ENCODE results near the gene ZNF662. TPM values are rescaled to one million over a fixed set of nuclear protein-coding genes. Genes with fewer than 3 reads are reported as not detected.

Gene ZNF662
- total RNA-seq, 2 experiments from 2014 or later = 2.5 to 2.7 TPM

- CTCF ChIA-PET = no interaction called here
- POLR2A ChIA-PET = no interaction called here
Measured at GRCh38 chr3:42895580-42895868, 10.4 kb upstream of the ZNF662 start.

DNA sequence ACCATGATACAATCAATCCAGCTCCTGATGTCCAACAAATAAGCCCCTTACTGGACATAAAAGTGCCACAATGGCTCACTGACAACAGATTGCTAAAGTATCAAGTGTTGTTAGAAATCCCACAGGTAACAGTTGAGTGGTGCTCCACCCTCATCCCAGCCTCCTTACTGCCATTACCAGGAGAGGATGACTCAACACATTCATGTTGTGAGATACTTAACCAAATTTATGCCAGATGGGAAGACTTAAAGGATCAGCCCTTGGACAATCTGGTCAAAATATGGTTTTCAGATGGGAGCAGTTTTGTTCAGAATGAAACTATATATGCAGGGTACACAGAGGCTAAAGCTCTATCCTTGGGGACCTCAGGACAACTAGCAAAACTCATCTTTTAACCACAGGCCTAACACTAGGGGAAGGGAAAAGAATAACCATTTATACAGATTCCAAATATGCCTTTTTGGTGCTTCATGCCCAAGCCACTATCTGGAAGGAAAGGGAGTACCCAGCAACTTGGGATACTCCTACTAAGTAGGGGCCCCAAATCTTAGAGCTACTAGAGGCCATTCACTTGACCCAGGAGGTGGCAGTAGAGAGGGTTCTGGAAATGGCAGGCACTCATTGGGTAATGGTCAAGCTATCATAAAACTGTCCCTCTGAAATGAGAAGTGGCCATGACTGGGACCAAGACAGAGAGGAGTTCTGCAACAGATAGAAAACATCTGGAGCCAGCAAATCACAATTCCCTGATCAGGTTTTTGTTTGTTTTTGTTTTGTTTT is 6.9 kb upstream of the ZNF662 start:
- ATAC-seq (ENCODE audit: poor library complexity) (no peak), DNase-seq (no peak)
- Histone ChIP-seq H3K4me1 (ENCODE audit: insufficient read depth, low read length) (no peaks in the 10 kb centered on the region), H3K9me3 (ENCODE audit: control insufficient read depth in 1 of 2, insufficient read depth in 1 of 2, low read length in 2 of 2) (peaks cover 0 to 4% of the 10 kb centered on the region in 2 experiments), H3K36me3 (ENCODE audit: insufficient read depth, low read length) (no peaks in the 10 kb centered on the region), H3K4me3 (ENCODE audit: low read length) (no peak overlapping the region), H3K27me3 (ENCODE audit: control insufficient read depth in 1 of 2, insufficient read depth in 2 of 2, low read length in 2 of 2) (peaks cover 0 to 6% of the 10 kb centered on the region in 2 experiments), H3K27ac (ENCODE audit: low read depth in 1 of 2, low read length in 2 of 2) (no peak overlapping the region)
- Mint-ChIP-seq H3K4me1 (ENCODE audit: low read depth) (no peaks in the 10 kb centered on the region), H3K27me3 (peaks cover 13% of the 10 kb centered on the region), H3K36me3 (ENCODE audit: low read depth) (no peaks in the 10 kb centered on the region), H3K4me3 (no peak overlapping the region), H3K9me3 (peaks cover 6% of the 10 kb centered on the region), H3K27ac (no peak overlapping the region)
- POLR2A ChIA-PET = no interaction called here
- no peak for TF ChIP-seq CTCF (IDR thresholded peaks at IDR 0.05)
- intact Hi-C loops (cut with DNase I, micrococcal nuclease) = no loop called here
- CTCF ChIA-PET = no interaction called here

More at GRCh38 chr3:42895580-42895868, 10.4 kb upstream of the ZNF662 start:
- no peaks in the 10 kb centered on the region for H3K36me3 ChIP-seq (ENCODE audit: insufficient read depth, low read length)
- no peak overlapping the region for H3K27ac ChIP-seq (ENCODE audit: low read depth in 1 of 2, low read length in 2 of 2)
- ATAC-seq (ENCODE audit: poor library complexity) (no peak), DNase-seq (no peak)
- no peak overlapping the region for H3K4me3 ChIP-seq (ENCODE audit: low read length)
- Mint-ChIP-seq H3K9me3 (no peaks in the 10 kb centered on the region), H3K27me3 (peaks cover 4% of the 10 kb centered on the region), H3K4me3 (no peak overlapping the region), H3K4me1 (ENCODE audit: low read depth) (no peaks in the 10 kb centered on the region), H3K27ac (no peak overlapping the region), H3K36me3 (ENCODE audit: low read depth) (no peaks in the 10 kb centered on the region)
- no peaks in the 10 kb centered on the region for H3K4me1 ChIP-seq (ENCODE audit: insufficient read depth, low read length)
- no peak for TF ChIP-seq CTCF (IDR thresholded peaks at IDR 0.05)
- no peaks in the 10 kb centered on the region for H3K9me3 ChIP-seq (ENCODE audit: control insufficient read depth in 1 of 2, insufficient read depth in 1 of 2, low read length in 2 of 2)
- H3K27me3 ChIP-seq (ENCODE audit: control insufficient read depth in 1 of 2, insufficient read depth in 2 of 2, low read length in 2 of 2) = peaks cover 0 to 9% of the 10 kb centered on the region in 2 experiments
- intact Hi-C loops (cut with DNase I, micrococcal nuclease) = no loop called here

DNA sequence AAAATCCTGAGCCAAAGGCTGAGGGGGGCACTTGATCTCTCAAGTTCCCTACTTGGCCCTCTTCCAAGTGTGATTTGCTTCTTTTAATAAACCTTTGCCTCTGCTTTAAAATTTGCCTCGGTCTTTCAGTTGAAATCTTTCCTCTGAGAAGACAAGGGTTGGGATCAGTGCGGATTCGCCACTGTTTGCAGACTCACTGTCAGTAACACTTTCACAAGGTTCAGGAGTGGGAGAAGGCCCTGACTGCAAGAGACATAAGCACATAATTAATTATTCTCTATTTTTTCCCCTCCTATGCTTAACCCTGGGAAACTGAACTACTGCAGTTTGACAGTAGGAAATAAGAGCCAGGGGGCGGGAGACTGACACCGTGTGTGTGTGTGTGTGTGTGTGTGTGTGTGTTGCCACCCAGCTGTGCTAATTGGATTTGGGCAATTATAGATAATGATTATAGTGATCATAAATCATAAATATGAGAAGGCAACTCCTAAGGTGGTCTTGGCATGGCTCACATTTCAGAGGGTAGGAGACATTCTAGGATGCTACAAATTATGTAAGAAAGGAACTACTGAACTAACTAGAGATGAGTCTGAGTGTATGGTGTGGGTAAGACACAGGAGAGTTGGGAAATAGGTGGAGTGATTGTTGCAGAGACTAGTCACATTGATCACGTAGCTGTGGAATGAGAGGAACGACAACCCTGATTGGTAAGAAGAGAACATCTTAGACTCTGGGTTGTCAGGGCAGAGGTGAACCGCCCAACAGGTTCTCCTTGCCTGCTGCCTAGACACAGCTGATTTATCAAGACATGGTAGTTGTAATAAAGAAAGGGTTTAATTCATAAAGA is 5.5 kb upstream of the ZNF662 start:
- DNase-seq (no peak), ATAC-seq (ENCODE audit: poor library complexity) (no peak)
- Mint-ChIP-seq H3K27me3 (peaks cover 22% of the 10 kb centered on the region), H3K36me3 (ENCODE audit: low read depth) (no peaks in the 10 kb centered on the region), H3K4me3 (no peak overlapping the region), H3K9me3 (peaks cover 8% of the 10 kb centered on the region), H3K4me1 (ENCODE audit: low read depth) (peaks cover 3% of the 10 kb centered on the region), H3K27ac (no peak overlapping the region)
- no peaks in the 10 kb centered on the region for H3K4me1 ChIP-seq (ENCODE audit: insufficient read depth, low read length)
- H3K27me3 ChIP-seq (ENCODE audit: control insufficient read depth in 1 of 2, insufficient read depth in 2 of 2, low read length in 2 of 2) = peaks cover 6 to 8% of the 10 kb centered on the region in 2 experiments
- peaks cover 0 to 5% of the 10 kb centered on the region in 2 experiments for H3K9me3 ChIP-seq (ENCODE audit: control insufficient read depth in 1 of 2, insufficient read depth in 1 of 2, low read length in 2 of 2)
- ChIA-PET CTCF (no interaction called here), POLR2A (no interaction called here)
- TF ChIP-seq CTCF (IDR thresholded peaks at IDR 0.05) = no peak
- intact Hi-C loops (cut with DNase I, micrococcal nuclease) = no loop called here
- no peak overlapping the region for H3K27ac ChIP-seq (ENCODE audit: low read depth in 1 of 2, low read length in 2 of 2)
- no peaks in the 10 kb centered on the region for H3K36me3 ChIP-seq (ENCODE audit: insufficient read depth, low read length)
- H3K4me3 ChIP-seq (ENCODE audit: low read length) = no peak overlapping the region

Measured in CD4-positive, alpha-beta T cell (primary cell).